ENCODE data around the gene KCNQ5. TPM values are rescaled to one million over a fixed set of nuclear protein-coding genes. Genes with fewer than 3 reads are reported as not detected.
"Not testable (repeated sequence)": the region's sequence is repeated elsewhere in the genome, so short reads cannot be mapped to it uniquely, and the experiment has no call there.

The KCNQ5 gene
- total RNA-seq, 1 donor from 2014 or later, result 1.7 TPM

GRCh38 chr6:73225396-73225795 lies 603.5 kb downstream of the KCNQ5 start, which contains the start of gene KHDC1L:
TSS of gene KHDC1L (minus strand) at chr6:73225496. CDS start at chr6:73225408, 88 bp downstream.
- TF ChIP-seq CTCF (conservative IDR thresholded peaks at IDR 0.05; ENCODE audit: low read depth, low read length), result no peak
- no peak for DNase-seq (ENCODE audit: low read depth)
- H3K4me3 ChIP-seq (ENCODE audit: low read depth, low read length), result no peak within 1 kb of the TSS

GRCh38 chr6:73227606-73228255 lies 605.9 kb downstream of the KCNQ5 start:
- H3K4me3 ChIP-seq (ENCODE audit: low read depth, low read length), result no peak overlapping the region
- DNase-seq (ENCODE audit: low read depth), result no peak
- no peak for TF ChIP-seq CTCF (conservative IDR thresholded peaks at IDR 0.05; ENCODE audit: low read depth, low read length)

DNA sequence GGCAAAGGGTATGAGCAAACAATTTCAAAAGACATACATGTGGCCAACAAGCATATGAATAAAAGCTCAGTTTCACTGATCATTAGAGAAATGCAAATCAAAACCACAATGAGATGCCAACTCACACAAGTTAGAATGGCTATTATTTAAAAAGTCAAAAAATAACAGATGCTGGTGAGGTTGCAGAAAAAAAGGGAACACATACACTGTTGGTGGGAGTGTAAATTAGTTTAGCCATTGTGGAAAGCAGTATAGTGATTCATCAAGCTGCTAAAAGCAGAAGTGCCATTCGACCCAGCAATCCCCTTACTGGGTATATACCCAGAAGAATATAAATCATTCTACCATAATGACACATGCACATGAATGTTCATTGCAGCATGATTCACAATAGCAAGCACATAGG lies 610.1 kb downstream of the KCNQ5 start:
- DNase-seq (ENCODE audit: low read depth), result no peak
- no peak for TF ChIP-seq CTCF (conservative IDR thresholded peaks at IDR 0.05; ENCODE audit: low read depth, low read length)
- H3K4me3 ChIP-seq (ENCODE audit: low read depth, low read length), result no peak overlapping the region

- no peak for DNase-seq (ENCODE audit: low read depth)
- no peak overlapping the region for H3K4me3 ChIP-seq (ENCODE audit: low read depth, low read length)
- no peak for TF ChIP-seq CTCF (conservative IDR thresholded peaks at IDR 0.05; ENCODE audit: low read depth, low read length)
Measured at GRCh38 chr6:73233048-73233447, 611.2 kb downstream of the KCNQ5 start.

DNA sequence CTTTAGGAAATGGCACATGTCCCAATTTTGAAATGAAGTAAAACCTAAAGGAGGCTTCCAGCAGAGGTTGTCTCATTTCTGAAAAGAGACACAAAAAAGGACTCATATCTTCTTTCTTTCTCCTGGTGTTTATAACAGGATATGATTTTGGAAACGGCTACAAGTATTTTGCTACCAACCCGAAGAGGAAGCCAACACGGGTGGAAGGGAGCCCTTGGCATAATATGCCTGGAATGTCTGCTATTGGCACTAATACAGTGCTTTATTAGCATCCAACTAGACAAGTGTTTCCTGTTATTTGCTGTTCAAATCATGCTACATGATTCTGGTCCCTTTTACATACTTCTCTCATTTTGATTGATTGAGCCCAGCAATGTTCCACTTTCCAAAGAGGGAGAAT lies 612.1 kb downstream of the KCNQ5 start:
- H3K4me3 ChIP-seq (ENCODE audit: low read depth, low read length); DNase-seq (ENCODE audit: low read depth): not testable (repeated sequence)

DNA sequence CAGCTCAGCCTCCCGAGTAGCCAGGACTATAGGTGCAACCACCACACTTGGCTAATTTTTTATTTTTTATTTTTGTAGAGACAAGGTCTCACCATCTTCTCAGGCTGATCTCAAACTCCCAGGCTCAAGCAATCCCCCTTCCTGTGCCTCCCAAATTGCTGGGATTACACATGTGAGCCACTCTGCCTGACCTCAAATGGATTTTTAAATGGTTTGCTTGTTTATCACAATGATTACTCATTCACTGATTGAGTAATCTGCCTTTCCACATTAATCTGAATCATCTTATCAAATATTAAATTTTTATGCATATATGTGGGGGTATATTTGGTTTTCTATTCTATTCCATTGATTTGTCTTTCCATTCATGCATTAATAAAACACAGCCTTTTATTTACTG lies 612.9 kb downstream of the KCNQ5 start:
- no peak overlapping the region for H3K4me3 ChIP-seq (ENCODE audit: low read depth, low read length)
- TF ChIP-seq CTCF (conservative IDR thresholded peaks at IDR 0.05; ENCODE audit: low read depth, low read length), result no peak
- DNase-seq (ENCODE audit: low read depth), result no peak

DNA sequence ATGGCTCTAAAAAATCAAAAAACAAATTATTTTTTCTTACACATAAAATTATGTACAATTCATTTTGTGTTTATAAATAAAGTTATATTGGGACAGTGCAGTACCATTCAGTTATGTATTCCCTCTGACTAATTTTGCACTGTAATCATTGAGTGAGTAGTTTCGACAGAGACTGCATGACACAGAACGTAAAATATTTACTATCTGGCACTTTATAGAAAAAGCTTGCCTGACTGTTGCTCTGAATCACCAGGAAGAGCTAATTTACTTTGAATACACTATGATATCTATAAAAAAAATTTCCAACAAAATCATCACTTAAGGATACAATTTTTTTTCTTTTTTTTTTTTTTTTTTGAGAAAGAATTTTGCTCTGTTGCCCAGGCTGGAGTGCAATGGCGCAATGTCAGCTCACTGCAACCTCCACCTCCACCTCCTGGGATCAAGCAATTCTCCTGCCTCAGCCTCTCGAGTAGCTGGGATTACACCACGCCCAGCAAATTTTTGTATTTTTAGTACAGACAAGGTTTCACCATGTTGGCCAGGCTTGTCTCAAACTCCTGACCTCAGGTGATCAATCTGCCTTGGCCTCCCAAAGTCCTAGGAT lies 614.4 kb downstream of the KCNQ5 start:
- no peak overlapping the region for H3K4me3 ChIP-seq (ENCODE audit: low read depth, low read length)
- no peak for DNase-seq (ENCODE audit: low read depth)
- no peak for TF ChIP-seq CTCF (conservative IDR thresholded peaks at IDR 0.05; ENCODE audit: low read depth, low read length)

Measured in epithelial cell of proximal tubule (primary cell).